HPDE6-E6E7 (cell line): ENCODE data around the gene COX4I1.

Source experiments
- DNase-seq: peaks from one replicate; pipeline ENCODE4 v3.0.0; 2011; ENCODE audit warnings: missing footprints; ENCODE audit errors: extremely low spot score

COX4I1 gene

DNA sequence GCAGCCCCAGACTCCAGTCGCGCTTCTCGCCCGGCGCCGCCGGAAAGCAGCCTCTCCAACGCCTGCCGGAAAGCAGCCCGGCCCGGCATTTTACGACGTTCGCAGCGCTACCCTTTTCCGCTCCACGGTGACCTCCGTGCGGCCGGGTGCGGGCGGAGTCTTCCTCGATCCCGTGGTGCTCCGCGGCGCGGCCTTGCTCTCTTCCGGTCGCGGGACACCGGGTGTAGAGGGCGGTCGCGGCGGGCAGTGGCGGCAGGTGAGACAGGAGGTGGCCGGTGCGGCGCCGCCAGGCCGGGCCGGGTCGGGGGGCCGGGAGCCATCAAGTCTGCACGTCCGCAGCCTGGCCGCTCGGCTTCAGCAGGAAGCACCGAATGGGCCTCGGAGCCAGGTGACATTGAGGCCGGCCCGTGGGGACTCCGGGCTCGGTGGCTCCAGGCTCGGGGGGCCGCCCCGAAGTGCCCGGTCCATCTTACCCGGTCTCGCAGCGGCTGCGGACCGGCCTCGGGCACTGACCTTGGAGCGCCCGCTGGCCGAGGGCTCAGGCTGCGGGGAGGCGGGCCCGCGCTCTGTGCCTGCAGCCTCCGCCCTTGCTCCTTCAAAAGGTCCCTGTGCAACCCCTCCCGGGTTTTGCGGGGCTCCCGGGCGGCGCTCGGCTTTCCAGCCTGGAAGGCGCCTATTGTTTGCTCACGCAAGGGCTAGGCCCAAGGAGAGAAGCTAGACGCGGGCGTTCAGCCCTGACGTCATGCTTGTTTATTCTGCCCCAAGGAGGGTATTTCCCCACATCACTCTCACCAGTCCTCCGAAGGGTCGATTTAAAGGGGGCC is at the start of gene COX4I1, which contains the start of gene EMC8:
TSS of gene COX4I1 (plus strand) at position 199 of the 824 bp plus-strand sequence. CDS start 1,511 bp downstream, outside the sequence.
TSS of gene EMC8 (minus strand) at position 48 of the 824 bp plus-strand sequence. CDS start 249 bp downstream, outside the sequence.
- peak; percentile 97 for DNase-seq

DNA sequence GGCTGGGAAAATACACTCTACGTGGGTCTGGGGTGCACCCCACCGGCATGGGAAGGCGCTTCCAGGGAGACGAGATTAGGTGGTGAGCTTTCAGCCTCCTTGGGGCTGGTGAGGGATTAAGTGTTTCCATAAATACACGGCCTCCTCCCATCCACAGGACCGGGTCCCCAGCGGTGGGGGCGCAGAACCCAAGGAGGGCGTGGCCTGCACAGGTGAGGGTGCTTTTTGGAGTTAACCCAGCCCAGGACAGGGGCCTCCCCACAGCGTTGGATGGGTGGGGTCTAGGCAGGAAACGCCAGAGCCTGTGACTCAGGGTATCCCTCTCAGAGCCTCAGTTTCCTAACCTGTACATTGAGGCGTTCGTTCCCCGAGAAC is 49.7 kb upstream of the COX4I1 start:
- no peak for DNase-seq

DNA sequence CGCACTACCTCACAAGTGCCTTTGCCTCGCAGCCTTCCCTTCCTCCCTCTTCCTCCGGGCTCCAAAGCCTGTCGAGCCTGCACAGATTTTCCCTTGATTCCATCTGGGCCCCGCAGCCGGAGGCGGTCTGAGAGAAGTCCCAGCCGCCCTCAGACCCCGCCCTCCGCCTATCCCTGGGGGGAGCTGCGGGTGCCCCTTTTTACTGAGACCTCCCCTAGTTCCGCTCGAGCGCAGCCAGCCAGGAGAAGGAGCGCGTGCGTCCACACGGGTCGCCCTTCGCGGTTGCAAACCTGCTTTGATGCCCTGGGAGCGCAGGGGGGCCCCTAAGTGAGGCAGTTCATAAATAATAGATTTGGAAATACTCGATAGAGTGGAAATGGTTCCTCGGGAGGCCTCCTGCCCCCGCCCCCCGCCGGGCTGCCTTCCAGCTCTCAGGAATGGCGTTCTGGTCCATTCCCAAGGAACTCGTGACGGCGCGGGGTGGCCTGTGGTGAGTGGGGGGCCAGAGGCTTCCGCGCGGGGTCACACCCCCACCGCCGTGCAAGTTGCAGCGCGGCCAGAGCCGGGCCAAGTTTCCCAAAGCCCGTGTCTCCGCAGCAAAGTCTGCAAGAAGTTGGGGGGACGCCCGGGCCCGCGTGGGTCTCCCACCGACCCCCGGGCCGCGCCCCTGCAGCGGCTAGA is 49.2 kb upstream of the COX4I1 start:
- DNase-seq, result peak; percentile 40

DNA sequence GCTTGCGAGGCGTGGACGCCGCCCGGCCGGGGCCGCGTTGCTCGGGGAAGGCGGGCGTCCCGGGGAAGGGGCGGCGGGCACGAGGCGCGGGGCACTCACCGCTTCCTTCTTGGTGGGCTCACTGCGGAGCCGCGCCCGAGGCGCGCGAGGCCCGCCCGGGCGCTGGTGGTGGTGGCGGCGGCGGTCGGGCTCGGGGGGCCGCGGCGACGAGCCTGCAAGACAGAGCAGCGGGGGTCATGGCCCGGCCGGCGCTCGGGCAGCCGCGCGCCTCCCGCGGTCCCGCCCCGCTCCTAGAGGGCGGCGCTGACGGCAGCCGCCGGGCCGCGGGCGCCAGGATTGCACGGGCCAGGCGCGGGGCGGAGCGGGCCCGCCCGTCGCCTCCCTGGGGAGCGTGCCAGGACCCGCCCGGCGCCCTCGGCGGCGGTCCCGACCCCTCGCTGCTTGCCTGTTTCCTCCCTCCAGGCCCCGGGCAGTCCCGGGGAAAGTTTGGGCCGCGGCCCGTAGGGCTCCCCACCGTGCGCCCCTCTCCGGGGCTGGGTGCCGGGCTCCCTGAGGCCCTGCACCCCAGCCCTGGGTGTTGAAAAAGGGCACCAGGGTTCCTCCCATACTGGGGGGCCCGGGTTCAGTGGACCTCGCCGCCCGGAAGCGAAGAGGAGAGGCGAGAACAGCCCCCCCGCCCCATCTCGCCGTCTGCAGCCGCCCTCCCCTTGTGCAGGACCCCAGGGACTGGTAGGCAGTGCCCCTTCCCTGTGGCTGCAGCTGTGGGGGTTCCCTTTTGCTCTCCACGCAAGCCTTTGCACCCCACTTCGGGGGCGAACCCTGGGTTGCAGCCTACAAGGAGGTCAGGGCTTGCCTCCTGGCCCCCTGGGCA is 48.4 kb upstream of the COX4I1 start, which contains the start of gene C16orf74:
TSS of gene C16orf74 (minus strand) at position 270 of the 871 bp plus-strand sequence. CDS start 15,879 bp downstream, outside the sequence.
- DNase-seq, result peak; percentile 83

DNA sequence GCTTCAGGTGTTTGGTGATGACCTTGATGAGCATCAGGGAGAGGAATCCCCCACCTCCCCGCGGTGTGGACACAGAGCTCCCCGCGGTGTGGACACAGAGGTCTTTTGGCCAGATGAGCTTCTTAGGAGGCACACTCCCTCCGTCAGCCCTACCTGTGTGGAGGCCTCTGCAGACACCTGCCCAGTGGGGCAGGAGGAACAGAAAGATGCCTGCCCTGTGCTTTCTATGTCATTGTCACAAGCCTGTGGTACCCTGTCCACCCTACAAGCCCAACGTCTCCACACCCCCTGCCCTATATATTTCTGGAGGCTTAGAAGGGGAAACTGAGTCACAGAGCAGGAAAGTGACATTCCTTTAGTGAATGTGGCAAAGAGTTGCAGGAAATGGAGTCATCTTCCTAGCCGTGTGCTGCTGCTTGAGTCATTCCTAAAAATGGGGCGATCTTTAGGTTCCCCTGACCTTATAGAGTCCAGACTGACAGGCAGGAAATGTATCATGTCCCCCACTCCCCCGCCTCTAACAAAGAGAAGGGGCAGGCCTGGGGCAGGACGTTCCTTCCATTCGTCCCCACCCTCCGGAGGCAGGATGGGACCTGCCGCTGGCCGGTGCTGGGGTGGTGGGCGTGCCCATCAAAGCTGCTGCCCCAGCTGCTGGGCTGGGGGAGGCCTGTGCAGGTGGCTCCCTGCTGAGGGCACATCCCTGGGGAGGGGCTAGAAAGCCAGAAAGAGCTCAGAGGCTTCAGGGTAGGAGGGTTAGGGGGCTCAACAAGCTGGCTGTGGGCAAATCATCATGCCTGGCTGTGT is 47.6 kb upstream of the COX4I1 start:
- DNase-seq, result peak; percentile 80

DNA sequence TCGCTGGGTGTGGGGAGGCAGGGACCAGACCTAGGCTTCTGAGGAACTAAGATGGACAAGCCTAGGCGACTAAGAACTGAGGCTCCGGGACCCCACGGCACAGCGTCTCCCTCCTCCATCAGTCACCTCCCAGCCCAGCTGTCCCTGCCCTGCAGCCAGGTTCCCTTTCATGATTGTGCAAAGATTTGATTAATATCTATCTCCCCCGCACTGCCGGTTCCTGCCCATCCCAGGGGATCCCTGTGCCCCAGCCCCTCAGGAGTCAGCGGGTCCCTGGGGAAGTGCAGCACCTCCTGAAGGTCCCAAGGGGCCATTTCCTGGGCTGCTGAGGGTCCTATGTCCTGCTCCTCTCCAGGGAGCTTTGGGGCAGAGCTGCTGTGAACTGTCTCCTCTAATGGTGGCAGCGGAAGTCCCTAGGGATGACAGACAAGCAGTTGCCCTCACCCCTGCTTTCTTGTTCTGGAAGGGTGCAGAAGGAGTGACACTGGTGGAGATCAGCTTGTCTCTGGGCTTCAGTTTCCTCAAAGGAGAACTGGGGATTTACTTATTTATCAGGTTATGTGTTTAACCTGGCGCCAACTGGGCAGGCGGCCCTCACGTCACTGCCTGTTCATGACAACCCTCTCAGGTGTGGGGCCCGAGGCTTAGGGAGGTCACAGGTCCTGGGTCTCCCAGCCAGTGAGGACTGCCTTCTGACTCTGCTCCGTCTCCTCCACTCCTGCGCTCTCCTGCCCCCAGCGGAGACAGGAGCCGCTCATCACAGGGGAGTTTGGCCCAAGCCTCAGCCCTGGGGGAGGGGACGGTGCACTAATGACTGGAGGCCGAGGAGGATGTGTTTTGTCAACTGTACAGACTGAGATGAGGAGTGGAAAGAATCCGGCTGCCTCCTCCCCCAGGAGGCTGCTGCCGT is 46.7 kb upstream of the COX4I1 start:
- DNase-seq, result peak; percentile 41

DNA sequence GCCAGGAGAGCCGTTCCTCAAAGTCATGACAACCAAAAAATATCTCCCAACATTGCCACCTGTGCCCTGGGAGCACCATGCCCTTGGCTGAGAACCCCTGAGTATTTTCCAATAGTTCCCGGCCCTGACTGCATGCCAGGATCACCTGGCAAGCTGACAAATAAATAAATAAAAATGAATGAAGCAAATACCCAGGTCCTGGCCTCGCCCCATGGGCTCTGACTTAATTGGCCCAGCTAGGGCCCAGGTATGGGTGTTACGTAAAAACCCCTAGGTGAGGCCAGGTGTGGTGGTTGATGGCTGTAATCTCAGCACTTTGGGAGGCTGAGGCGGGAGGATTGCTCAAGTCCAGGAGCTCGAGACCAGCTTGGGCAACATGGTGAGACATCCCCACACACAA is 45.9 kb upstream of the COX4I1 start:
- DNase-seq, result no peak

DNA sequence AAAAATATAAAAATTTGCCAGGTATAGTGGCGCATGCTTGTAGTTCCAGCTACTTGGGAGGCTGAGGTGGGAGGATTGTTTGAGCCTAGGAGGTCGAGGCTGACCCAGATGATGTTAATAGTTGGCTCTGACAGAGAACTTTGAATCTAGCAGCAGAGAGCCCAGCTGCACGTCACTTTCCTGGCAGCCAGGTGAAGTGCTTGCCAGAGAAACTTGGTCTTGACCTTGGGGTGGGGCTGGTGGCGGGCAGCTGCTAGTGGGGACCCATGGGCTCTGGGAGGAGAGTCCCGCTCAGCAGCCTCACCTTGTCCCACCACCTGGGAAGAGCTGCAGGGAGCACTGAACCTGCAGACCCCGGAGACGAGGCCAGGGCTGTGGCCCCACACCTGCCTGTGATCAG is 45.5 kb upstream of the COX4I1 start:
- DNase-seq, result no peak

DNA sequence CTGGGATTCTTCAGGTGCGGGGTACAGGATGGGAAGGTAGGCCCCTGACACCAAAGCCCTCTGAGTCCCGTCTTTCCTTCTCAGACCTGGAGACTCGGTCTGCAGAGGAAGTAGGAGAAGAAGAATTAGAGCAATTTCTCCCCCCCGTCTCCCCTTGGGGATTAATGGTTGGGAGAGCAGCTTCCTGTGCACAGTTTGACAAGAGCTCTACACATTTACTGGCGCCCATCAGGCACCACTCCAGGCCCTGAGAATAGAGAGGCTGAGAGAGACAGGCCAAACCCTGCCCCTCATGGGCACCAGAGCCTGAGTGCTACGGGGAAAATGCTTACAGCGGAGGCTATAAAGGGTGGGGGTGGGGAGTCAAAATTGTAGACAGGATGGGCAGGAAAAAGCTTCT is 45.1 kb upstream of the COX4I1 start:
- no peak for DNase-seq

DNA sequence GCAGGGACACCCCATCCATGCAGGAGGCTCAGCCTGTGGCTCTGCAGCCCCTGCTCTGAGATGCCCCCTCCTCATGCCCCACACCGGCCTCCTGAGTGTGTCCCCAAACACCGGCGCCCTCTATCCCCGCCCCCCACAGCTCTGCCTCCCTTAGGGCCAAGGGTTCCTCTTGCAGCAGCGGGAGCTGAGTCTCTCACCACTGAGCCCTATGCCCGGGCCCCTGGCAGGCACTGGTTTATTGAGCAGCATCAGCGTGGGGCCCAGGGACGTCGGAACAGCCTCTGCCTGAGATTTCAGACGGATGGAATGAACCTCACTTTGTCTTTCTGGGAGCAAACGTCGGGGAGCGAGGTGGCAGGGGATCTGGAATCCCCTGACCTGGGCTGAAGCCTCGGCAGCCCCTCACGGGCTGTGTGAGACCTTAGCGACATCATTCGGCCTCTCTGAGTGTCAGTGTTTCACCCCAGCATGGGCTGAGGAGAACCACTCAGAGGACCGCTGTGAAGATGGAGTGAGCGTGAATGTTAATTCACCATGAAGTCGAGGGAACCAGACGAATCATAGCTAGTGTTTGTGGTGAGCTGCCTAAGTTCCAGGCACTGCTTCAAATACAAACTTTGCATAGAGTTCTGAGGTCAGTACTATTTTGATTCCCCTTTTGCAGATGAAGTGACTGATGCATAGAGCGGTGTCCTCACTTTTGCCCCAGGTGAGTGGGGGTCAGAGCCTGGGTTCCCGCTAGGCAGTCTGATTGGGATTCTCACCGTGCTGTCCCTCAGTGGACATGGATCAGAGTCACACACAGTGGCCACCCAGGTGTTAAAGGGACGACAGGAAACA is 43.3 kb upstream of the COX4I1 start:
- no peak for DNase-seq

DNA sequence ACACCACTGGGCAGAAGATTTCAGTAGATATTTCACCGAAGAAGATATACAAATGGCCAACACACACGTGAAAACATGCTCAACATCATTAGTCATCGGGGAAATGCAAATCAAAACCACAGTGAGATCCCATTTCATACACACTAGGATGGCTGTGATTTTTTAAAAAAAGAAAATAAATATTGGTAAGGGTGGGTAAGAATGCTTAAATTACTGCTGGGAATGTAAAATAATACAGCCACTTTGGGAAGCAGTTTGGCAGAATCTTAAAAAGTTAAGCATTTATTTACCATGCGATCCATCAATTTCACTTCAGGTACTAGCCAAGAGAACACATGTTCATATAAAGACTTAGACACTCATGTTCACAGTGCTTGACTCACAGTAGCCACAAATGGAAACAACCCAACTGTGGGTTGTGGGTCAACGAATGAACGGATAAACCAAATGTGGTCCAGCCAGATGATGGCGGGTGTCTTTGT is 42.1 kb upstream of the COX4I1 start:
- DNase-seq, result no peak

DNA sequence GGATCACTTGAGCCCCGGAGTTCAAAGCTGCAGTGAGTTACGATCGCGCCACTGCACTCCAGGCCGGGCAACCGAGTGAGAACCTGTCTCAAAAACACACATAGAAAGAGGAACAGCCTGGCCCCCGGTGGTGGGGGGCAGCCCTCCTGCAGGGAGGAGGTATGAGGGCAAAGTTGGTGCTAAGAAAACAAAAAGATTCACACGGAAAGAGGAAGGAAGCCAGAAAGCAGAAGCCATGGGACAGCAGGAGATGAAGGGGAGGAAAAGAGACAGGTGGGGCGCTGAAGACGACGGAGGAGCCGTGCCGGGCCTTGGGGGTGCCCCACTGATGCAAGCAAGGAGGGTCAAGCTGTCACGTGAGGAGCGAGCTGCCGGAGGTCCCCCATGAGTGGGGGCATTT is 40.4 kb upstream of the COX4I1 start:
- no peak for DNase-seq

DNA sequence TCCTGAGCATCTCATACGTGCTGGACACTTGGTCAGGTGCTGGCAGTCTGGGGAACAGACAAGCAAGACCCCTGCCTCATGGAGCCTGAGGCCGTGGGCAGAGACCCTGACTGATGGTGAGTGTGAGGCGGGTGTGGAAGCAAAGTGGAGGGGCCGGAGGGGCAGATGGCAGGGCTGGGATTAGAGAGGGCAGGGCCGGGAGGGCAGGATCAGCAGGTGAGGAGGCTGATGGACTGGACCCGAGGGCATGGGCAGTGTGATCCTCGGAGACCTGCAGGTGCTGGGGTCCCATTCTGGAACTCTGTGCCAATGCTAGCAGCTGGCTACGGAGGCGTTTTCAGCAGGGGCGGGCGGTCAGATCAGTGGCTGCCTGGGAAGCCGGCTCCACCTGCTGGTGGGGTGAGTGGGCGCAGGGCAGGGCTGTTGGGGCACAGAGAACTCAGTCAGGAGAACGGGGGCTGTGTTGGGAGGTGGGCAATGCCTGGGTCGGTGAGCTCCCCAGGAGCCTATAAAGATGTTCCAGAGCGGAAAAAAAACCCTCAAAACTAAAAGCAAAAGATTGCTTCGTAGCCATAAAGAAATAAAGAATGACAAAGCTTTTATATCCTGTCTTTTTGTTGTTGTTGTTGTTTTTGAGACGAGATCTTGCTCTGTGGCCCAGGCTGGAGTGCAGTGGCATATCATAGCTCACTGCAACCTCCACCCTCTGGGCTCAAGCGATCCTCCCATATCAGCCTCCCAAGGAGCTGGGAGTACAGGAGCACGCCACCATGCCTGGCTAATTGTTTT is 39.7 kb upstream of the COX4I1 start:
- DNase-seq, result no peak

DNA sequence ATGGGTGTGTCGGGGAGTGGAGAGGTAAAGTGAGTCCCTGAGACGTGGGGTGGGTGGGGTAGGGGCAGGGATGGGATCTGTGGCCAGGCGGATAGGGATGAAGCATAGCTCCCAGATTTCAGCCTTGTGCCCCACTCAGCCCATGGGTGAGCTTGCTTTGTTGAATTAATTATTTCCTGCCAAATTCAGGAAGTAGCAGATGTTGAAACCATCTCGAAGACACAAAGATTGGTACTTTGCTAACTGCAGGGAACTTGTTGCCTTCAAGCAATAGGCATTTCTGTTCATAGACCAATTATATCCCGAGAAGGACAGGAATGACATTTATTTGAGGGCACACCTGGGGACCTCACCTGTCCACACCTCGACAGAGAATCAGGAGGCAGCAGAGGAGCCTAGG is 37.6 kb upstream of the COX4I1 start:
- no peak for DNase-seq

DNA sequence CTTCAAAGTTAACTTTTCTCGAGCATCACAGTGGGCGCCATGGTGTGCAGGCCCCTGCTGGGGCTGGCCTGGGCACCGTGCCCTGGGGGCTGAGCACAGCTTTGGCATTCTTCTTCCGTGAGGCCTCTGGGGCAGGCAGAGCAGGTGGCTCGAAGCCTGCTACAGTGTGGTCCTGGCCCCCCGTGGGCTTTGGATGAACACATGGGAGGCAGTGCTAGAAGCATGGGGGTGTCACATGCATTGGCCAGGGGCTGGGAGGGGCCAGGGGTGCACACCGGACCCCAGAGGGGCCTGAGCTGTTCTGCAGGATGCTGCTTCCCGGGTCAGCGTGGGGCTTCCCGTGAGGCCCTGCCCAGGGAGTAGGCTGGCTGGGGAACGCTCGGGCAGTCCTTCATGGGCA is 36.5 kb upstream of the COX4I1 start:
- DNase-seq, result no peak

DNA sequence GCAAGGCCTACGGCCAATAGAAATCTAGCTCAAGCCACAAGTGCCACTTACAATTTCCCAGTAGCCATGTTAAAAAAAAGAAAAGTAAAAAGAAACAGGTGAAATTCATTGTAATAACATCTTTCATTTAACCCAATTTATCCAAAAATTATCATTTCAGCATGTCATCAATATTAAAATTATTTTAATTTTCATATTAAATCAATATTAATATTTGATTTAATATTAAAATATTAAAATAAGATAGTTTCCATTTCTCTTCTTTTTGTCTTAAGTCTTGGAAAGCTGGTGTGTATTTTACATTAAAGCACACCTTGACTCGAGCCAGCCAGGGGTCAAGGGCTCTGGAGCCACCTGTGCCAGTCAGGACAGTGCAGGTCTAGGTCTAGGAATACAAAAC is 35.9 kb upstream of the COX4I1 start:
- no peak for DNase-seq

DNA sequence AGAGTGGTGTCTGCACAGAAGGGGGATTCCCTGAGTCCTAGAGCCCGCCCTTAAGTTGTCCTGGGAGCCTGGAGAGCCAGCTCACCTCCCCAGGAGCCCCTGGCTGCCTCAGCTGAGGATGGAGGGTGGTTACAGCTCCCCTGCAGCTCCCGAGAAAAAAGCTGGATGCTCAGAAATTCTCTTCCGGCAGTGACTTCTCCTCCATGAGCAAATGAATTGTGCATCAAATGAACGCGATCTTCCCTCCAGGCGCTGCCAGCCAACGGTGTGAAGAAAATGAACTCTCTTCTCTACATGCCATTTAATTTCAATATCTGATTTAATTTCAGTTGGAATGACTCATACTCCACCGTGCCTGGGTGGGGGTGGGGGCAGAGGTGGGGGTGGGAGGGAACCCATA is 34.3 kb upstream of the COX4I1 start:
- DNase-seq, result no peak

DNA sequence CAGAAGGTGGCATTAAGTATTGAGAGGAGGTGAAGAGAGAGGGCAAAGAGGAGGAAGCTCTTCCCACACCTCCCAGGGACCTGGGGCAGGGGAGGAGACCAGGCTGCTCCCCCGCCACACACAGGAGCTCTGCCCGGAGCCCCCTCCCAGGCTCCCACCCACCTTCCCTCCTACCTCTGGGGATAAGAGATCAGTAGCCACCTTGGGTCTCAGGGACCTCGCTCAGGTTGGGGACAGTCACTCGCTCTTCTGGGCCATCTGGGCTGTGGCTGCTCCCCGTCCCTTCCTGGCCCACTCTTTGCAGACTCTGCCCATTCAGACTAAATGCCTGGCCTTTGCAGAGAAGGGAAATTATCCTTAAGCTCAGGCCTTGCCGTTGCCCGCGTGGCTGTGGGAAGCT is 33.7 kb upstream of the COX4I1 start:
- no peak for DNase-seq
